H9 (cell line): ENCODE measurements around the gene ARHGEF10L. TPM values are rescaled to one million over a fixed set of nuclear protein-coding genes. Genes with fewer than 3 reads are reported as not detected.

Experiments used
- DNase-seq: peaks from one replicate; pipeline ENCODE4 v3.0.0-alpha.2; 2017
- H2AFZ ChIP-seq: one replicate; pipeline ENCODE4 v1.6.1; 2013; ENCODE audit warnings: mild to moderate bottlenecking, low read length, control low read depth, moderate library complexity
- H2AK5ac ChIP-seq: 2 replicates; pipeline ENCODE4 v1.6.1; 2013; ENCODE audit warnings: low read length, control low read depth, mixed read lengths; ENCODE audit not compliant: insufficient read length
- H2BK120ac ChIP-seq: one replicate; pipeline ENCODE4 v1.6.1; 2013; ENCODE audit warnings: low read depth, mild to moderate bottlenecking, low read length, control low read depth, inconsistent platforms; ENCODE audit not compliant: poor library complexity, severe bottlenecking
- H2BK12ac ChIP-seq: 2 replicates; pipeline ENCODE4 v1.6.1; 2013; ENCODE audit warnings: low read length, control low read depth, mixed read lengths, low read depth; ENCODE audit not compliant: insufficient read length
- H2BK15ac ChIP-seq: 2 replicates; pipeline ENCODE4 v1.6.1; 2013; ENCODE audit warnings: low read depth, low read length, control low read depth
- H2BK20ac ChIP-seq: one replicate; pipeline ENCODE4 v1.6.1; 2013; ENCODE audit warnings: low read depth, mild to moderate bottlenecking, low read length, control low read depth, inconsistent platforms; ENCODE audit not compliant: poor library complexity, severe bottlenecking
- H2BK5ac ChIP-seq: 2 replicates; pipeline ENCODE4 v1.6.1; 2013; ENCODE audit warnings: low read length, control low read depth, mixed read lengths; ENCODE audit not compliant: insufficient read length
- H3K14ac ChIP-seq: 2 replicates; pipeline ENCODE4 v1.6.1; 2013; ENCODE audit warnings: low read length, control low read depth; ENCODE audit not compliant: insufficient read depth
- H3K18ac ChIP-seq: 2 replicates; pipeline ENCODE4 v1.6.1; 2013; ENCODE audit warnings: low read depth, mild to moderate bottlenecking, mixed read lengths, low read length, control low read depth; ENCODE audit not compliant: insufficient read length
- H3K23ac ChIP-seq: 2 replicates; pipeline ENCODE4 v1.6.1; 2013; ENCODE audit warnings: low read length, control low read depth, mixed read lengths, low read depth; ENCODE audit not compliant: insufficient read length
- H3K23me2 ChIP-seq: 2 replicates; pipeline ENCODE4 v1.6.1; 2013; ENCODE audit warnings: low read depth, mild to moderate bottlenecking, mixed read lengths, low read length, control low read depth; ENCODE audit not compliant: insufficient read length, poor library complexity, severe bottlenecking
- H3K27ac ChIP-seq: 2 replicates; pipeline ENCODE4 v1.5.1; 2013; ENCODE audit warnings: low read length, control low read depth, mixed read lengths, low read depth; ENCODE audit not compliant: insufficient read length
- H3K27me3 ChIP-seq: 2 replicates; pipeline ENCODE4 v1.6.1; 2013; ENCODE audit warnings: low read length, control low read depth, inconsistent platforms; ENCODE audit not compliant: insufficient read depth
- H3K4ac ChIP-seq: 2 replicates; pipeline ENCODE4 v1.6.1; 2013; ENCODE audit warnings: low read depth, mild to moderate bottlenecking, control low read depth, inconsistent platforms, low read length, moderate library complexity
- H3K4me1 ChIP-seq: 2 replicates; pipeline ENCODE4 v1.6.1; 2013; ENCODE audit warnings: low read length, control low read depth, inconsistent platforms; ENCODE audit not compliant: insufficient read depth
- H3K4me2 ChIP-seq: 2 replicates; pipeline ENCODE4 v1.6.1; 2013; ENCODE audit warnings: low read length, control low read depth, mixed read lengths; ENCODE audit not compliant: insufficient read length, insufficient read depth
- H3K56ac ChIP-seq: 2 replicates; pipeline ENCODE4 v1.6.1; 2013; ENCODE audit warnings: low read depth, mild to moderate bottlenecking, mixed read lengths, low read length, control low read depth; ENCODE audit not compliant: insufficient read length
- H3K79me1 ChIP-seq: 2 replicates; pipeline ENCODE4 v1.6.1; 2013; ENCODE audit warnings: low read depth, mild to moderate bottlenecking, moderate library complexity, low read length, control low read depth, inconsistent platforms; ENCODE audit not compliant: insufficient read depth, poor library complexity, severe bottlenecking
- H3K79me2 ChIP-seq: 2 replicates; pipeline ENCODE4 v1.6.1; 2013; ENCODE audit warnings: low read length, control low read depth, inconsistent platforms; ENCODE audit not compliant: insufficient read depth
- H3K9ac ChIP-seq: 2 replicates; pipeline ENCODE4 v1.6.1; 2013; ENCODE audit warnings: low read length, control low read depth, mixed read lengths; ENCODE audit not compliant: insufficient read length; ENCODE audit errors: extremely low read depth
- H3K9me3 ChIP-seq: one replicate; pipeline ENCODE4 v1.6.1; 2013; ENCODE audit warnings: low read depth, low read length, inconsistent platforms; ENCODE audit not compliant: control insufficient read depth
- H3T11ph ChIP-seq: one replicate; pipeline ENCODE4 v1.6.1; 2013; ENCODE audit warnings: mild to moderate bottlenecking, low read length, control low read depth, inconsistent platforms
- H4K20me1 ChIP-seq: one replicate; pipeline ENCODE4 v1.6.1; 2013; ENCODE audit not compliant: control insufficient read depth, insufficient read length, insufficient read depth
- H4K5ac ChIP-seq: 2 replicates; pipeline ENCODE4 v1.6.1; 2013; ENCODE audit warnings: low read depth, mild to moderate bottlenecking, mixed read lengths, low read length, control low read depth; ENCODE audit not compliant: insufficient read length
- H4K8ac ChIP-seq: replicated peaks from 2 replicates; pipeline ENCODE4 v1.6.1; 2013; ENCODE audit warnings: low read length, control low read depth, mixed read lengths, low read depth; ENCODE audit not compliant: insufficient read length
- H4K91ac ChIP-seq: 2 replicates; pipeline ENCODE4 v1.6.1; 2013; ENCODE audit warnings: low read depth, mild to moderate bottlenecking, moderate library complexity, mixed read lengths, low read length, control low read depth; ENCODE audit not compliant: insufficient read length
- H3K27ac Mint-ChIP-seq, 3 experiments: 2 replicates in 2 of 3; 3 replicates in 1 of 3; pipeline ENCODE4 v1.8.0; 2020 to 2021; ENCODE audit warnings: mixed read lengths in 3 of 3, mild to moderate bottlenecking in 1 of 3, moderate library complexity in 1 of 3
- H3K27me3 Mint-ChIP-seq: 2 replicates; pipeline ENCODE4 v1.8.0; 2021; ENCODE audit warnings: low read depth, mild to moderate bottlenecking, moderate library complexity, mixed read lengths
- H3K36me3 Mint-ChIP-seq, 3 experiments: 2 replicates in 2 of 3; 3 replicates in 1 of 3; pipeline ENCODE4 v1.8.0; 2020 to 2021; ENCODE audit warnings: low read depth in 3 of 3, mixed read lengths in 3 of 3; ENCODE audit not compliant: insufficient read depth in 1 of 3
- H3K4me1 Mint-ChIP-seq, 2 experiments: 2 replicates each; pipeline ENCODE4 v1.8.0; 2020; ENCODE audit warnings: mixed read lengths in 2 of 2
- H3K4me3 Mint-ChIP-seq, 2 experiments: 2 replicates in 1 of 2; 3 replicates in 1 of 2; pipeline ENCODE4 v1.8.0; 2020 to 2021; ENCODE audit warnings: mild to moderate bottlenecking in 2 of 2, mixed read lengths in 2 of 2, moderate library complexity in 1 of 2
- H3K9me3 Mint-ChIP-seq, 2 experiments: 2 replicates in 1 of 2; 3 replicates in 1 of 2; pipeline ENCODE4 v1.8.0; 2020; ENCODE audit warnings: mild to moderate bottlenecking in 2 of 2, mixed read lengths in 2 of 2, moderate library complexity in 1 of 2
- WGBS: extraction: QIAGEN DNeasy Blood & Tissue Kit; methylation state at CpG from one replicate; pipeline ENCODE4 v1.1.7; 2013; ENCODE audit warnings: missing lambda C conversion rate, low lambda C conversion rate, mixed read lengths; ENCODE audit not compliant: insufficient read length; ENCODE audit errors: extremely low coverage; 5-methylcytosine and 5-hydroxymethylcytosine counted together
- total RNA-seq: library from RNA; stranded (reverse); gene quantifications from 2 replicates; pipeline ENCODE4 v1.2.1, GENCODE V29; 2021
- TF ChIP-seq, protein P1 (sequence below): fragments of 200-600 bp; sonication (generic); conservative IDR thresholded peaks from 3 replicates; pipeline ENCODE4 v1.8.0; 2021; ENCODE audit warnings: antibody characterized with exemption, mild to moderate bottlenecking

Gene ARHGEF10L
- total RNA-seq, 1 experiment from 2014 or later, result 20.2 TPM

DNA sequence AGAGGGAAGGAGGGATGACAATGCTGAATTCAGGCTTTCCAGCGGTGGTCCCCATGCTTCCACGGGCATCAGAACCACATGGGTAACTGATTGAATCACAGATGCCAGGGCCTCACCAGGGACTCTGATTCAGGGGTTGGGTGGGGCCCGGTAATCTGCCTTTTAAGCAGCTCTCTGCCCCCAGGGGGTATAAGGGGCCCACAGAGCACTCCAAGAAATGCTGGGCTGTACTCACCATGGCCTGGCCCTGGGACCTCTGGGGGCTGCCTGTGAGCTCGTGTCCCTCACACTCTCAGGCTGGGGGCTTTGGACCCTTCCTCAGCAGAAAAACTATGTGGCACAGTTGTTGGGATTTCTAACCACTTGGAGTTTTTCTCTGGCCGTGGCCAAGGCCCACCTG is 70.6 kb downstream of the ARHGEF10L start:
- no peaks in the 10 kb centered on the region for H3K4me1 ChIP-seq
- no peak overlapping the region for H3K4me3 Mint-ChIP-seq
- H3K56ac ChIP-seq, result no peak overlapping the region
- no peak overlapping the region for H3K9ac ChIP-seq
- no peaks in the 10 kb centered on the region for H4K20me1 ChIP-seq
- H2BK15ac ChIP-seq, result no peak overlapping the region
- H3K79me1 ChIP-seq, result no peaks in the 10 kb centered on the region
- H3K36me3 Mint-ChIP-seq, result peaks cover 11 to 28% (median 22%) of the 10 kb centered on the region in 3 experiments; a peak in 5 of 7 replicates
- H3K27me3 Mint-ChIP-seq, result no peaks in the 10 kb centered on the region
- no peak overlapping the region for H2BK120ac ChIP-seq
- no peak overlapping the region for H2AFZ ChIP-seq
- H3K4me1 Mint-ChIP-seq, result peaks cover 6 to 13% of the 10 kb centered on the region in 2 experiments
- no peaks in the 10 kb centered on the region for H3K79me2 ChIP-seq
- H3K18ac ChIP-seq, result no peak overlapping the region
- no peak overlapping the region for H2BK5ac ChIP-seq
- no peak overlapping the region for H4K8ac ChIP-seq
- H3T11ph ChIP-seq, result no peak overlapping the region
- no peaks in the 10 kb centered on the region for H3K27me3 ChIP-seq
- TF ChIP-seq, protein P1, sequence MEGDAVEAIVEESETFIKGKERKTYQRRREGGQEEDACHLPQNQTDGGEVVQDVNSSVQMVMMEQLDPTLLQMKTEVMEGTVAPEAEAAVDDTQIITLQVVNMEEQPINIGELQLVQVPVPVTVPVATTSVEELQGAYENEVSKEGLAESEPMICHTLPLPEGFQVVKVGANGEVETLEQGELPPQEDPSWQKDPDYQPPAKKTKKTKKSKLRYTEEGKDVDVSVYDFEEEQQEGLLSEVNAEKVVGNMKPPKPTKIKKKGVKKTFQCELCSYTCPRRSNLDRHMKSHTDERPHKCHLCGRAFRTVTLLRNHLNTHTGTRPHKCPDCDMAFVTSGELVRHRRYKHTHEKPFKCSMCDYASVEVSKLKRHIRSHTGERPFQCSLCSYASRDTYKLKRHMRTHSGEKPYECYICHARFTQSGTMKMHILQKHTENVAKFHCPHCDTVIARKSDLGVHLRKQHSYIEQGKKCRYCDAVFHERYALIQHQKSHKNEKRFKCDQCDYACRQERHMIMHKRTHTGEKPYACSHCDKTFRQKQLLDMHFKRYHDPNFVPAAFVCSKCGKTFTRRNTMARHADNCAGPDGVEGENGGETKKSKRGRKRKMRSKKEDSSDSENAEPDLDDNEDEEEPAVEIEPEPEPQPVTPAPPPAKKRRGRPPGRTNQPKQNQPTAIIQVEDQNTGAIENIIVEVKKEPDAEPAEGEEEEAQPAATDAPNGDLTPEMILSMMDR, result no peak
- H4K5ac ChIP-seq, result no peak overlapping the region
- H3K9me3 ChIP-seq, result no peaks in the 10 kb centered on the region
- H3K4me2 ChIP-seq, result no peak overlapping the region
- WGBS, result no CpG with 5 or more reads among the region's 5 CpGs
- H3K27ac Mint-ChIP-seq, result no peak overlapping the region
- no peak overlapping the region for H2BK12ac ChIP-seq
- H3K27ac ChIP-seq, result no peak overlapping the region
- no peak overlapping the region for H3K14ac ChIP-seq
- H3K23me2 ChIP-seq, result no peaks in the 10 kb centered on the region
- H2BK20ac ChIP-seq, result no peak overlapping the region
- no peaks in the 10 kb centered on the region for H3K9me3 Mint-ChIP-seq
- H3K4ac ChIP-seq, result no peak overlapping the region
- no peak overlapping the region for H3K23ac ChIP-seq
- no peak overlapping the region for H4K91ac ChIP-seq
- DNase-seq, result no peak
- H2AK5ac ChIP-seq, result no peak overlapping the region
